GM12878 (cell line): ENCODE measurements around the gene GTPBP10. TPM values are rescaled to one million over a fixed set of nuclear protein-coding genes. Genes with fewer than 3 reads are reported as not detected.

ENCODE experiments used
- BCL11A ChIP-seq: IDR thresholded peaks from 2 replicates; pipeline ENCODE4 v1.6.1; 2011; ENCODE audit warnings: low read depth, low read length
- CBX3 ChIP-seq: fragments of 200-600 bp; sonication (generic); IDR thresholded peaks from 2 replicates; pipeline ENCODE4 v1.6.1; 2016; ENCODE audit warnings: low read depth, borderline replicate concordance
- EP300 ChIP-seq, 2 experiments: fragments of 150-350 bp in 1 of 2; IDR thresholded peaks; 2 replicates each; pipeline ENCODE4 v1.6.1; 2011 to 2012; ENCODE audit warnings: low read depth in 2 of 2, low read length in 2 of 2, borderline replicate concordance in 1 of 2, improper control_type of control experiment in 1 of 2, inconsistent platforms in 1 of 2; ENCODE audit not compliant: control insufficient read depth in 1 of 2
- GATAD2B ChIP-seq: fragments of 450-650 bp; conservative IDR thresholded peaks from 2 replicates; pipeline ENCODE4 v1.6.1; 2017; ENCODE audit warnings: low read depth, mild to moderate bottlenecking, moderate library complexity
- KAT2A ChIP-seq: conservative IDR thresholded peaks from 2 replicates; pipeline ENCODE4 v1.6.1; 2011; ENCODE audit warnings: low read depth, low read length; ENCODE audit not compliant: control insufficient read depth
- MXI1 ChIP-seq: fragments of 150-350 bp; IDR thresholded peaks from 2 replicates; pipeline ENCODE4 v1.6.1; 2011; ENCODE audit warnings: low read depth, mild to moderate bottlenecking, inconsistent platforms, low read length, improper control_type of control experiment
- POU2F2 ChIP-seq: IDR thresholded peaks from 3 replicates; pipeline ENCODE4 v1.6.1; 2011; ENCODE audit warnings: low read depth, mild to moderate bottlenecking, low read length, borderline replicate concordance
- RELA ChIP-seq: fragments of 450-650 bp; IDR thresholded peaks from 2 replicates; pipeline ENCODE4 v1.8.0; 2014; ENCODE audit warnings: borderline replicate concordance; ENCODE audit not compliant: partially characterized antibody
- YY1 ChIP-seq: IDR thresholded peaks from 2 replicates; pipeline ENCODE4 v1.6.1; 2011; ENCODE audit warnings: low read depth, mild to moderate bottlenecking, low read length
- polyA plus RNA-seq, 11 experiments: library from polyadenylated mRNA; depleted of rRNA in 4 of 11; unstranded in 6 of 11; stranded (reverse) in 5 of 11; fragments of >200 nt; fragmentation: Nextera tagmentation in 4 of 11; fragmentation: Illumina TruSeq in 1 of 11; extraction: Ambion mirVana in 4 of 11; extraction: Trizol in 1 of 11; gene quantifications; 1 replicate in 1 of 11; 2 replicates in 10 of 11; pipeline versions ENCODE4 v1.2.1 to v1.2.3, GENCODE V29; 2011 to 2016; ENCODE audit warnings: inconsistent platforms in 2 of 11, missing spikeins in 2 of 11, low read depth in 1 of 11
- total RNA-seq, 4 experiments: library from RNA; depleted of rRNA in 3 of 4; stranded (reverse); fragments of >200 nt in 3 of 4; fragmentation: Illumina TruSeq in 1 of 4; extraction: Trizol in 1 of 4; gene quantifications; 2 replicates each; pipeline versions ENCODE4 v1.2.1 to v1.2.3, GENCODE V29; 2013 to 2021
- TF ChIP-seq, protein P1 (sequence below): IDR thresholded peaks from 2 replicates; pipeline ENCODE4 v1.6.1; 2012; ENCODE audit warnings: mild to moderate bottlenecking, low read depth, low read length
- TF ChIP-seq, protein P2 (sequence below): fragments of 450-650 bp; IDR thresholded peaks from 2 replicates; pipeline ENCODE4 v1.6.1; 2017; ENCODE audit warnings: mild to moderate bottlenecking
- TF ChIP-seq, protein P3 (sequence below): fragments of 450-650 bp; IDR thresholded peaks from 2 replicates; pipeline ENCODE4 v1.6.1; 2016; ENCODE audit warnings: mild to moderate bottlenecking, moderate library complexity, borderline replicate concordance

GTPBP10 gene
- total and polyA plus RNA-seq, 10 of the 15 experiments (the other 5 are each of a cell fraction or from before 2014, with no cell fraction given), result 10.1 to 41.0 (median 33.0) TPM

DNA sequence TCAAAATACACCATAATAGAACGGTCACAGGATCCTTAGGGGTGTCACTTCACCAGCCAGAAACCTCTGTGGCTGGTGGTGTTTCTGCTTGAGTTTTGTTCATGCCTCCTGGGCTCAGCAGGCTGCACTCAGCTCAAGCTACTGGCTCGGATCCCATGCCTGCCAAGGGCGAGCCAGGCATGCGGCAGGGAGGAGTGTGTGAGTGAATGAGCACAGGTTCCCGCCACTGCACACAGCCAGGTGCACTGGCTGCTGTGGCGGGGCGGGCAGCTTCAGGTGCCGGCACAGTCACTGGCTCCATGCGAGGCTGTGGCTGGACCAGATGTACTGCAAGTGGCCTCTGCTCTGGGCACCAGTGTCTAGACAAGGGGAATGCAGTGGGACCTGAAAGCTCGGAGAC is 86.2 kb downstream of the GTPBP10 start (continued):
- TF ChIP-seq, protein P1, sequence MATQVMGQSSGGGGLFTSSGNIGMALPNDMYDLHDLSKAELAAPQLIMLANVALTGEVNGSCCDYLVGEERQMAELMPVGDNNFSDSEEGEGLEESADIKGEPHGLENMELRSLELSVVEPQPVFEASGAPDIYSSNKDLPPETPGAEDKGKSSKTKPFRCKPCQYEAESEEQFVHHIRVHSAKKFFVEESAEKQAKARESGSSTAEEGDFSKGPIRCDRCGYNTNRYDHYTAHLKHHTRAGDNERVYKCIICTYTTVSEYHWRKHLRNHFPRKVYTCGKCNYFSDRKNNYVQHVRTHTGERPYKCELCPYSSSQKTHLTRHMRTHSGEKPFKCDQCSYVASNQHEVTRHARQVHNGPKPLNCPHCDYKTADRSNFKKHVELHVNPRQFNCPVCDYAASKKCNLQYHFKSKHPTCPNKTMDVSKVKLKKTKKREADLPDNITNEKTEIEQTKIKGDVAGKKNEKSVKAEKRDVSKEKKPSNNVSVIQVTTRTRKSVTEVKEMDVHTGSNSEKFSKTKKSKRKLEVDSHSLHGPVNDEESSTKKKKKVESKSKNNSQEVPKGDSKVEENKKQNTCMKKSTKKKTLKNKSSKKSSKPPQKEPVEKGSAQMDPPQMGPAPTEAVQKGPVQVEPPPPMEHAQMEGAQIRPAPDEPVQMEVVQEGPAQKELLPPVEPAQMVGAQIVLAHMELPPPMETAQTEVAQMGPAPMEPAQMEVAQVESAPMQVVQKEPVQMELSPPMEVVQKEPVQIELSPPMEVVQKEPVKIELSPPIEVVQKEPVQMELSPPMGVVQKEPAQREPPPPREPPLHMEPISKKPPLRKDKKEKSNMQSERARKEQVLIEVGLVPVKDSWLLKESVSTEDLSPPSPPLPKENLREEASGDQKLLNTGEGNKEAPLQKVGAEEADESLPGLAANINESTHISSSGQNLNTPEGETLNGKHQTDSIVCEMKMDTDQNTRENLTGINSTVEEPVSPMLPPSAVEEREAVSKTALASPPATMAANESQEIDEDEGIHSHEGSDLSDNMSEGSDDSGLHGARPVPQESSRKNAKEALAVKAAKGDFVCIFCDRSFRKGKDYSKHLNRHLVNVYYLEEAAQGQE, result no peak
- TF ChIP-seq CBX3 (no peak), GATAD2B (no peak), EP300 (IDR thresholded peaks at IDR 0.05; ENCODE audit: borderline replicate concordance in 1 of 2, control insufficient read depth in 1 of 2, low read depth in 2 of 2, low read length in 2 of 2) (no peak), MXI1 (no peak), KAT2A (no peak), POU2F2 (no peak), BCL11A (no peak), YY1 (no peak), RELA (no peak)
- TF ChIP-seq, protein P2, sequence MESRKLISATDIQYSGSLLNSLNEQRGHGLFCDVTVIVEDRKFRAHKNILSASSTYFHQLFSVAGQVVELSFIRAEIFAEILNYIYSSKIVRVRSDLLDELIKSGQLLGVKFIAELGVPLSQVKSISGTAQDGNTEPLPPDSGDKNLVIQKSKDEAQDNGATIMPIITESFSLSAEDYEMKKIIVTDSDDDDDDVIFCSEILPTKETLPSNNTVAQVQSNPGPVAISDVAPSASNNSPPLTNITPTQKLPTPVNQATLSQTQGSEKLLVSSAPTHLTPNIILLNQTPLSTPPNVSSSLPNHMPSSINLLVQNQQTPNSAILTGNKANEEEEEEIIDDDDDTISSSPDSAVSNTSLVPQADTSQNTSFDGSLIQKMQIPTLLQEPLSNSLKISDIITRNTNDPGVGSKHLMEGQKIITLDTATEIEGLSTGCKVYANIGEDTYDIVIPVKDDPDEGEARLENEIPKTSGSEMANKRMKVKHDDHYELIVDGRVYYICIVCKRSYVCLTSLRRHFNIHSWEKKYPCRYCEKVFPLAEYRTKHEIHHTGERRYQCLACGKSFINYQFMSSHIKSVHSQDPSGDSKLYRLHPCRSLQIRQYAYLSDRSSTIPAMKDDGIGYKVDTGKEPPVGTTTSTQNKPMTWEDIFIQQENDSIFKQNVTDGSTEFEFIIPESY, result no peak
- TF ChIP-seq, protein P3, sequence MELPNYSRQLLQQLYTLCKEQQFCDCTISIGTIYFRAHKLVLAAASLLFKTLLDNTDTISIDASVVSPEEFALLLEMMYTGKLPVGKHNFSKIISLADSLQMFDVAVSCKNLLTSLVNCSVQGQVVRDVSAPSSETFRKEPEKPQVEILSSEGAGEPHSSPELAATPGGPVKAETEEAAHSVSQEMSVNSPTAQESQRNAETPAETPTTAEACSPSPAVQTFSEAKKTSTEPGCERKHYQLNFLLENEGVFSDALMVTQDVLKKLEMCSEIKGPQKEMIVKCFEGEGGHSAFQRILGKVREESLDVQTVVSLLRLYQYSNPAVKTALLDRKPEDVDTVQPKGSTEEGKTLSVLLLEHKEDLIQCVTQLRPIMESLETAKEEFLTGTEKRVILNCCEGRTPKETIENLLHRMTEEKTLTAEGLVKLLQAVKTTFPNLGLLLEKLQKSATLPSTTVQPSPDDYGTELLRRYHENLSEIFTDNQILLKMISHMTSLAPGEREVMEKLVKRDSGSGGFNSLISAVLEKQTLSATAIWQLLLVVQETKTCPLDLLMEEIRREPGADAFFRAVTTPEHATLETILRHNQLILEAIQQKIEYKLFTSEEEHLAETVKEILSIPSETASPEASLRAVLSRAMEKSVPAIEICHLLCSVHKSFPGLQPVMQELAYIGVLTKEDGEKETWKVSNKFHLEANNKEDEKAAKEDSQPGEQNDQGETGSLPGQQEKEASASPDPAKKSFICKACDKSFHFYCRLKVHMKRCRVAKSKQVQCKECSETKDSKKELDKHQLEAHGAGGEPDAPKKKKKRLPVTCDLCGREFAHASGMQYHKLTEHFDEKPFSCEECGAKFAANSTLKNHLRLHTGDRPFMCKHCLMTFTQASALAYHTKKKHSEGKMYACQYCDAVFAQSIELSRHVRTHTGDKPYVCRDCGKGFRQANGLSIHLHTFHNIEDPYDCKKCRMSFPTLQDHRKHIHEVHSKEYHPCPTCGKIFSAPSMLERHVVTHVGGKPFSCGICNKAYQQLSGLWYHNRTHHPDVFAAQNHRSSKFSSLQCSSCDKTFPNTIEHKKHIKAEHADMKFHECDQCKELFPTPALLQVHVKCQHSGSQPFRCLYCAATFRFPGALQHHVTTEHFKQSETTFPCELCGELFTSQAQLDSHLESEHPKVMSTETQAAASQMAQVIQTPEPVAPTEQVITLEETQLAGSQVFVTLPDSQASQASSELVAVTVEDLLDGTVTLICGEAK, result no peak
